Inferior parietal cortex (tissue), 1 donor: ENCODE data around the gene OTOS.

ENCODE experiments used
- DNase-seq: peaks from one replicate; pipeline ENCODE4 v3.0.0-alpha.2; 2016; ENCODE audit errors: extremely low spot score

OTOS gene

DNA sequence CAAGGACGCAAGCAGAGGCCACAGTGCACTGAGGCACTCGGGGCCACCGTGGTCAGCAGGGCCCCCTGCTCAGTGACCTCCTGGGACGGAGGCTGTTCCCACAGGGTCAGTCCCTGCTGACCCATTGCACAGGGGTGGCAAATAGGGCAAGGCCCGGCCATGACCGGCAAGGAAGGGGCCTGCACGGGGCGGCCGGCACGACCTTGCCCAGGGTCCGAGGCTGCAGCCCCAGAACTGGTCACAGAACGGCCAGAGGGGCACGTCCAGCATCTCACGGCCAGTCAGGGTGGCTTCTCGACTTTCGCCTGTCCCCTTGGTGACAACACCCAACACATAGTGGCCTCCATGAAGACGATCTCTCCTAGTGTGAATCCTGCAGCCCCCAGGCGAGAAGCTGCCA is 27.6 kb upstream of the OTOS start:
- no peak for DNase-seq

DNA sequence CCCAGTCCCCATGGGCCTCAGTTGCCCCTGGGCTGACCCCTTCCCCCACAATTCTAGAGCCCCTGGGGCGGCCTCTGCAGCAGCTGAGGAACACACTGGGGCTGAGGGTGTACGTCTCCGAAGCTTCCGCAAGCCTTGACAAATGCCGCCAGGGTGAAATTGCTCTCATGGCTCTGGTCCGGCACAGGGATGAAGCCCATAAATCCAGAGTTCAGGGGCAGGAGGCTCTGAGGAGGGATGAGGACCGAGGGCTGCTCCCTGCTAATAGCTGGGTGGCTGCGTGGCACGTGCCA is 27.1 kb upstream of the OTOS start:
- DNase-seq: no peak

DNA sequence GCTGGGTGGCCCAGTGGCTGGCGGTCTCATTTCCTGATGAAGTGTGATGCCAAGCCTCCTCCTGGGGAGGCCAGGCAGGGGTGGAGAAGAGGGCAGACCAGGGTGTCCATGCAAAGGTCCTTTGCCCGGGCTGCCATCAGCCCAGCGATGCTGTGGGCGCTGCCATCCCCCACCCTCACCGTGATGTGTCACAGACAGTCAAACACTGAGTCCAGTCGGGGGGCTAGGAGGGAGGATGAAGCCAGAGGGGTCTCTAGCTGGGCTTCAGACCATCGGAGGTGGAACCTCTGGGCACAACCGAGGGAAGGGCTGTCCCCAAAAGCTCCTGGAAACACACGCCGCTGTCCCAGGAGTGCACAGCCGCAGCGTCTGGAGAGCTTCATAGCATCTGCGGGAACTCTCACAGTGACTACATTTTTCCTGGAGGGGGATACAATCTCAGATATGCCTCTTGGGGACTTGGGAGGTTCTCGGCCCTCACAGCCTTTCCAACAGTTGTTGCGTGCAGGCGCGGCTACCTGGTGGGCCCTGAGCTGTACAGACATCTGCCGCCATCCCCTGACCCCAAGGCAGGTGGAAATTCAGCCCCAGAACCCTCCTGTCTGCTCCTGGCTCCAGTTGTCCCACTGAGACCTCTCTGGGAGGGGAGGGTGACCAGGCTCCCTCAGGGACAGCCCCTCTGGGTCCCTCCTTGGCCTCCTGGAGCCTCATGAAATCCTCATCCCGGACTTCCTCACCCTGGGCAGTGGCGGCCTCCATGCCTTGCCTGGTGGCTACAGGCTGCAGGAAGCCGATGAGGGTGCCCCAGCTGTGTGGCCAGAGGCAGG is 26.5 kb upstream of the OTOS start:
- DNase-seq: no peak

GRCh38 chr2:240166191-240166590 is 25.7 kb upstream of the OTOS start:
- DNase-seq: no peak

DNA sequence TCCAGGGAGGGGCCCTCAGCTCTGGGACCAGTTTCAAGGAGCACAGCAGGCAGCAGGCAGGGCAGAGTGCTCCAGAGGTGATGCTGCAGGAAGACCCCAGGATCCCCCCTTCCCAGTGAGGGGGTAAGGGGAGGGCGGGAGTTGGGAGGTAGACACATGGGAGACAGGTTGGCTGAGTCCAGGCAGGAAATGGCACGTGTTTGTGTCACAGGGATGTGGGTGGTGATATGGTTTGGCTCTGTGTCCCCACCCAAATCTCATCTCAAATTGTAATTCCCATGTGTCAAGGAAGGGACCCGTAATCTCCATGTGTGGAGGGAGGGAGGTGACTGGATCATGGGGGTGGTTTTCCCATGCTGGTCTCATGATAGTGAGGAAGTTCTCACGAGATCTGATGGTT is 25.2 kb upstream of the OTOS start:
- DNase-seq: no peak

DNA sequence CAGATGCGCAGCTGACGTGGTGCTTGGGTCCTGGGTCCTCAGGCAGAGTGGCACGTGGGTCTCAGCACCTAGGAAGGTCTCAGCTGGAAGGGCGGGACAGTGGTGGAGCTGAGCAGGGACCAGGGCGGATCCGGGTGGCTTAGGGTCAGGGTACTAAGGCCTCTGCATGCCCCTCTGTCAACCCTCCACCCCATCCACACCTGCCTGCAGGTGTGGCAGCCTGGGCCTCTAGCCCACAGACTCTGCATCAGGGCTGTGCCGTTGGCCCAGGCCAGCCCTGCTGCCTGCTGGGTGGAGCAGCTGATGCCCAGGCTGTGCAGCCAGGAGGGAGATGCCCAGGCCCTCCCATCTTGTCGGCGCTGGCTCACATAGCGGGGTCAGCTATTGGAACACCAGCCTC is 24.6 kb upstream of the OTOS start:
- no peak for DNase-seq

DNA sequence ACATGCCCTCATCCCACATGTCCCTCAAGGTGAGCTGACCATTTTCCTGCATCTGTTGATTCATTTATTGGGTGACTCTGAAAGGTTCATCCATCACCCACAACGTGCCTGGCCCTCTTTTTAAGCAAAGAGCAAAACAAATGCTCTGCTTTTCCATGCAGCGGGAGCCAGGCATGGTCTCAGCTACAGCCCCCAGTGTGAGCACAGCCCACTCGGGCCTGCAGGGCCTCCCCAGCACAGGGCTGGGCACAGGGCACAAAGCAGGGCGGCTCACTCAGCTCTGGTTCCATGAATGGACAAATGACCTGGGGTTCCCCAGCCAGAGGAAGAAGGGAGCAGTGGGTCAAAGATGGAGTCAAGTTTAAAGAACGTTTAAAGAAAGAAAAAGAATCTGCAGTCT is 24.1 kb upstream of the OTOS start:
- DNase-seq: no peak

GRCh38 chr2:240163844-240164574 is 23.6 kb upstream of the OTOS start:
- DNase-seq: no peak

GRCh38 chr2:240162939-240163714 is 22.7 kb upstream of the OTOS start:
- no peak for DNase-seq

DNA sequence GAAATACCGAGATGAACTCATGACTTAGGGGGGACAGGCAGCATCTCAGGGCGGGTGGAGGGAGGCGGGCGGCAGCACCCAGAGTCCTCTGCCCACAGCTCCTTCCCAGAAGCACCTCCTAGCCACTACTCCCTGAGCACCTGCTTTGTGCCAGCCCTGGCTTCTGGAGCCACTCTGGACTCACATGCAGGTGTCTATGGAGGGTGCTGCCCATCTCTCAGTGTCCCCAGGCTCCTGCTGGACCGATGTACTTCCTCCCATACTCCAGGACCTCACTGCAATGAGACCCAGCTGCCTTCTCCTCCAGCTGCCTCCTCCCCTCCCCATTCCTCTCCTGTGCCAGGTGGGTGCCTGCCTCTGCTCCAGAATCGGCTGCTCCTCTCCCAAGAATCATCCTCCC is 22.1 kb upstream of the OTOS start:
- DNase-seq: no peak

DNA sequence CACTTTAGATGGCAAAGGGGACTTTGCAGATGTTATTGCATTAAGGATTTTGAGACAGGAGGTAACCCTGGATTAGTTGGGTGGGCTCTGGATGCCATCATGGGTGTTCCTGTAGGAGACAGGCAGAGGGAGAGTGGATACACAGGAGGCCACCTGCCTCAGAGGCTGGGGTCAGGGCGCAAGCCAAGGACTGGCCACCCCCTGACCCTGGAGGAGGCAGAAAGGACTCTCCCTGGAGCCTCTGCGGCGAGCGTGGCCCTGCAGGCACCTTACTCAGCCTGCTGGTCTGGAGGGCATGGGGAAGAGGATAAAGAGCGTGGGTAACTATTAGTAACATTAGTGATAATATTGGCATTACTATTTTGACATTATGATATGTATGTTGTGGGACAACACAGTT is 21.6 kb upstream of the OTOS start:
- no peak for DNase-seq

DNA sequence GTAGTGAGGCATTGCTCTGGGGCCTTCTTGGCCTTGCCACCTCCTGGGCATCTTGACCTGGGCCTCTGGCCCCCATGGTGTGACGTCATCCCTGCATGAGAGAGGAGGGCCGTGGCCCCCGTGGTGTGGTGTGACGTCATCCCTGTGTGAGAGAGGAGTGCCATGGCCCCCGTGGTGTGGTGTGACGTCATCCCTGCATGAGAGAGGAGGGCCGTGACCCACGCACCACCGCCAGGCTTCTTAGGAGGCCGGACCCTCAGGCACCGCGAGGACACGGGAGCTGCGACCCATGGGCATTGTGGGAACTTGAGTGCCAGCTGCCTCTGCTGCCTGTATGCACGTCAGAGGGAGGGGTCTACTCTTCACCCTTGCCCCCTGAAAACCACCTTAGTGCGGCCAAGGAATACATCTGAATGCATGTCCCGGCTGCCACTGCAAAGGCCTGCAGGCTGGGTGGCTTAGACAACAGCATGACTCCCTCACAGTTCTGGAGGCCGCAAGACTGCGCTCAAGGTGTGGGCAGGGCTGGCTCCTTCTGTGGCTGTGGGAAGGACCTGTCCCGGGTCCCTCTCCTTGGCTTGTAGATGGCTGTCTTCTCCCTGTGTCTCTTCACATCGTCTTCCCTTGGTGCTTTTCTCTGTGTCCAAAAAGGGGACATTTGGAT is 20.8 kb upstream of the OTOS start:
- no peak for DNase-seq

DNA sequence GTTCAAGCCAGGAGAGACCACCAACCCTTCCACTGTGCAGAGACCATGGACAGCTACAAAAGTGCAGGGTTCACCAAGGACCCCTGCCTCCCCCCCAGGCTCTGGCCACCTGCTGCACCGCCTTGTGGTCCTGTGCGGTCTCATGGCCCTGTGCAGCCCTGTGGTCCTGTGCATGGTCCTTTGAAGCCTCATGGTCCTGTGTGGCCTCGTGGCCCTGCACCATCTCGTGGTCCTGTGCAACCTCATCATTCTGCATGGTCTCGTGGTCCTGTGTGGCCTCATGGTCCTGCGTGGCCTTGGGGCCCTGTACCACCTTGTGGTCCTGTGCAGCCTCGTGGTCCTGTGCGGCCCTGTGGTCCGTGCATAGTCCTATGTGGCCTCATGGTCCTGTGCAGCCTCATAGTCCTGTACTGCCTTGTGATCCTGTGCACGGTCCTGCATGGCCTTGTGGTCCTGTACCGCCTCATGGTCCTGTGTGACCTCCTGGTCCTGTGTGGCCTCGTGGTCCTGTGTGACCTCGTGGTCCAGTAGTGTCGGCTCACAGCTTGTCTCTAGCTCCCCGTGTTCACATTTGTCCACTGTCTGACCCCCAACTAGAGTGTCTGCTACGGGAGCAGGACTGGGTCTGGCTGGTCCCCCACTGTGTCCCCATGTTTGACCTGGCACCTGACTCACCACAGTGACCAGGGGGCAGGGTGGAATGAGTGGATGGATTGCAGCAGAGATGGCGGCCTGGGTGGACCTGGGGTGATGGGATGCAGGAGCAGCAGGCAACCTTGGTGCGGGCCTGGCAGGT is 20.0 kb upstream of the OTOS start:
- no peak for DNase-seq

DNA sequence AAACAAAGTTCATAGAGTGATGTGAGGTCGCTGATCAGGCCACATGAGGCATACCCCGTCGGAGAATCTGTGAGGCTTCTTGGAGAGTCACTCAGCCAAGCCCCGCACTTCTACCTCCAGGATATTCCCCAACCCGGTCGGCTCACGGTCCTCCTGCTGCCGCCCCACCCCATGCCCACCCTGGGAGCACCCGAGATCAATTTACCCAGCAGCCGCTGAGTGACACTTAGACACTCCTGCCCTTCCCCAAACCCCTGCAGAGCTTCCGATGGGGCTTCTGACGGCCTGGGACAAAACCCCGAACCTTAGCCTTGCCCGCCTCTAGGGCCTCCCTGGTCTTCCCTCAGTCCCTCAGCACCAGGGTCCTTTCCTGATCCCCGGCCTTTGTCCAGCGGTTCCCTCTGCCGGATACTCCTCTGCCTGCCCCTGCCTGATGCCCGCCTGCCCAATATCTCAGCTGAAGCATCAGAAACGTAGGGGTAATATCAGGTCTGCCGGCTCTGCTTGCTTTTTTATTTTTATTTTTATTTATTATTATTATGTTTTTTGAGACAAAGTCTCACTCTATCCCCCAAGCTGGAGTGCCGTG is 18.9 kb upstream of the OTOS start:
- DNase-seq: no peak

DNA sequence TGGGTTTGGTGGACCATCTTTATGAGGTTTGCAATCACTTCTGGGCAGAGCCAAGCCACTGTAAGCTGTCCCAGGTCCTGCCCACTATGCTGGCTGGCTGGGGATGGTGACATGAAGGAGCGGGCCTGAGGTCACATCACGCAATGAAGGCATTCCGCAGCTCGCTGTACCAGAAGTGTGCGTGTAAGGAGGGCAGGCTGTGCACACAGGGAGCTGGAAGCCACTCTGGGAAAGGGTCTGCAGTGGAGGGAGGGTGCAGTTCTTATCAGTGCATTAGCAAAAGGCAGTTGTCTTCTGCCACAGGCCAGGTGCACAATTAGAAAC is 16.7 kb upstream of the OTOS start:
- no peak for DNase-seq

GRCh38 chr2:240156435-240157146 is 16.1 kb upstream of the OTOS start:
- DNase-seq: no peak

GRCh38 chr2:240155745-240156390 is 15.4 kb upstream of the OTOS start:
- no peak for DNase-seq

DNA sequence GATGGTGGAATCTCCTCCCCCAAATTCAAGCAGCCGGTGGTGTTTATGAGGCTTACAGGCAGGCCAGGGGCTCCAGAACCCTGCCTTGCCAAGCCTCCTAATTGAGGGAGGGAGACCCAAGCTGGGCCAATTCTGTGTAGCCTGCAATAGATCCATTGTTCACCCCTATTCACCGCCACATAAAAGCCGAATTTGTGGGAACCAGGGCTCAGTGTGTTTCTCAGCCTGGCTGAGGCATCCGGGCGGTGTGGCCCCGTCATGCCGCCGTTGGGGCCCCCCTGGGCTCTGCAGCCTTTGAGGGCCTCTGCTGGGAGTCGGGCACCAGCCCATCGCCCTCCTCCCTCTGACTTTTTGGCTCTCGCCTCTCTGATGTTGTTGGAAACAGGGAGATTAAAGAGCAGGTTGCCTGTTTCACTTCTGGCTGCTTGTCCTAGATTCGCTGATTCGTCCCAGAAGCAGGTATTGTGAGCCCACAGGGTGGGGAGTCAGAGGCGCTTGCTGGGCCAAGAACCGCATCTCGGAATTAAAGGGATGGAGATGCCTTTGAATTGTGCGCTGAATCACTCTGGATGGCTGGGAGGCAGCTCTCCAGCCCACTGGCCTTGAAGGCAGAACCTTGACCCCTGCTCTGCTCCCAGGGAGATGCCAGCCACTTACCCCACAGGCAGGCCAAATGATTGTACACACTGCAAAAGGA is 14.7 kb upstream of the OTOS start:
- DNase-seq: peak; percentile 21

GRCh38 chr2:240154606-240155005 is 14.1 kb upstream of the OTOS start:
- DNase-seq: no peak
